GM23338 (cell line): ENCODE results near the gene PWP2.

Experiments
- CREB1 ChIP-seq: fragments of 250-450 bp; sonication (Bioruptor Pico); IDR thresholded peaks from 2 replicates; pipeline ENCODE4 v1.5.0; 2020; ENCODE audit warnings: low read depth, mild to moderate bottlenecking, moderate library complexity
- CTCF ChIP-seq, 2 experiments: fragments of 200-600 bp in 1 of 2; sonication (generic) in 1 of 2; conservative IDR thresholded peaks; 2 replicates each; pipeline versions ENCODE4 v1.5.1 to v1.6.1; 2016 to 2017; ENCODE audit warnings: antibody characterized with exemption in 2 of 2, low read depth in 2 of 2, mild to moderate bottlenecking in 2 of 2, moderate library complexity in 1 of 2
- EZH2 ChIP-seq: fragments of 200-600 bp; sonication (generic); IDR thresholded peaks from one replicate; pipeline ENCODE4 v1.8.0; 2017; ENCODE audit warnings: antibody characterized with exemption, mild to moderate bottlenecking, low read depth; ENCODE audit not compliant: unreplicated experiment
- EZH2phosphoT487 ChIP-seq: fragments of 200-600 bp; sonication (generic); IDR thresholded peaks from one replicate; pipeline ENCODE4 v1.8.1; 2018; ENCODE audit warnings: antibody characterized with exemption; ENCODE audit not compliant: unreplicated experiment
- JUNB ChIP-seq: IDR thresholded peaks from one replicate; pipeline ENCODE4 v1.6.1; 2016; ENCODE audit warnings: antibody characterized with exemption; ENCODE audit not compliant: unreplicated experiment
- NANOG ChIP-seq: IDR thresholded peaks from 2 replicates; pipeline ENCODE4 v1.6.1; 2016; ENCODE audit warnings: antibody characterized with exemption, borderline replicate concordance
- POLR2AphosphoS5 ChIP-seq: IDR thresholded peaks from 2 replicates; pipeline ENCODE4 v1.6.1; 2016; ENCODE audit warnings: antibody characterized with exemption, low read depth
- REST ChIP-seq: IDR thresholded peaks from one replicate; pipeline ENCODE4 v1.6.1; 2018; ENCODE audit warnings: antibody characterized with exemption; ENCODE audit not compliant: unreplicated experiment
- ZNF114 ChIP-seq: fragments of 250-450 bp; sonication (Bioruptor Pico); IDR thresholded peaks from 2 replicates; pipeline ENCODE4 v1.5.0; 2020; ENCODE audit warnings: mild to moderate bottlenecking, moderate library complexity
- ZNF331 ChIP-seq: fragments of 250-450 bp; sonication (Bioruptor Pico); IDR thresholded peaks from 2 replicates; pipeline ENCODE4 v1.5.0; 2020; ENCODE audit warnings: low read depth, mild to moderate bottlenecking, moderate library complexity
- TF ChIP-seq, protein P1 (sequence below): IDR thresholded peaks from 2 replicates; pipeline ENCODE4 v1.6.1; 2016; ENCODE audit warnings: antibody characterized with exemption

DNA sequence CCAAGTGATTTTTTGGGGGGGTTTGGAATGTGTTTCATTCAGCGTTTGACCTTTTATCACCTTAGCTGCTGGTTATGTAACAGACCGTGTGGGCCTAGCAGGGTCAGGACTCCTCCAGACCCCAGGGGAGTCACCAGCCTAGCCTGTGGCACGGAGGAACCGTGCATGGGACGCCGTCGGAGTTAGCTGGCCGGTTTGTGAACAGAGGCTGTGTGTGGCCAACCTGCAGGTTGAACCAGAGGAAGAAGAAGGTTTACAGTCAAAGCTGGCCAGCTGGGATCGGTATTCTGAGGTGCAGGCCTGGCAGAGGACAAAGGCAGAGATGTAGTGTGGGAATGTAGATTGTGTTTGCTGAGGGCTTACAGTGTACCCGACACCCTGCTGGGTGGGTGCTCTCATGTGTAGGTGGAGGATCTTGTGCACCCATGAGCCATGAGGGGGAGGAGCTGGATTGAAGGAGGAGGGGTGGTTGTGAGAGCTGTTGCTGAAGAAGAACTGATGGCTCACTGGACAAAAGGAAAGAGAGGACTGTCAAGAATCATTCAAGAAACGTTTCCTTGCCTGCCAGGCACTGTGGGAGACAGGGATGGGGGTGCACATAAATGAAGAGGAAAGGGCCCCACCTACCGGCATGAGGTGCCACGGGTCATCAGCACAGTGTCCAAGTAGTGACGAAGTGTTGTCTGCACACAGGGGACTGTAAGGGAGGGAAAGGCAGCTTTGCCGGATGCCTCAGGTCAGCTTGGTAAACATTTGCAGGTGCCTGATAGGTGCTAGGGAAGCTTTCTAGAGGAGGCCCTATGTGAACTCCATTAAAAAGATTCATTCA, 40.0 kb upstream of the PWP2 start:
- no peak for TF ChIP-seq EZH2
- peak in 1 of 2 experiments; percentile 26; a peak in 2 of 4 replicates for TF ChIP-seq CTCF (conservative IDR thresholded peaks at IDR 0.05; ENCODE audit: low read depth in 2 of 2)
- no peak for TF ChIP-seq POLR2AphosphoS5
- TF ChIP-seq REST = no peak
- TF ChIP-seq EZH2phosphoT487 = no peak
- TF ChIP-seq JUNB = no peak
- TF ChIP-seq, protein P1, sequence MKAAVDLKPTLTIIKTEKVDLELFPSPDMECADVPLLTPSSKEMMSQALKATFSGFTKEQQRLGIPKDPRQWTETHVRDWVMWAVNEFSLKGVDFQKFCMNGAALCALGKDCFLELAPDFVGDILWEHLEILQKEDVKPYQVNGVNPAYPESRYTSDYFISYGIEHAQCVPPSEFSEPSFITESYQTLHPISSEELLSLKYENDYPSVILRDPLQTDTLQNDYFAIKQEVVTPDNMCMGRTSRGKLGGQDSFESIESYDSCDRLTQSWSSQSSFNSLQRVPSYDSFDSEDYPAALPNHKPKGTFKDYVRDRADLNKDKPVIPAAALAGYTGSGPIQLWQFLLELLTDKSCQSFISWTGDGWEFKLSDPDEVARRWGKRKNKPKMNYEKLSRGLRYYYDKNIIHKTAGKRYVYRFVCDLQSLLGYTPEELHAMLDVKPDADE = no peak
- TF ChIP-seq CREB1 (CRISPR knock-in tag) = no peak
- TF ChIP-seq ZNF331 (CRISPR knock-in tag) = no peak
- TF ChIP-seq NANOG = no peak
- no peak for TF ChIP-seq ZNF114 (CRISPR knock-in tag)
